Activated naive CD4-positive, alpha-beta T cell treated with anti-CD3 and anti-CD28 coated beads, Interleukin-2, amount 10 ng/mL, durations not matched to agents 7 days and 5 days (primary cell): Measurements from ENCODE around the gene CAPN14.
"Not testable (repeated sequence)": the region's sequence is repeated elsewhere in the genome, so short reads cannot be mapped to it uniquely, and the experiment has no call there.

Source experiments
- CTCF ChIA-PET: fragments of 350-600 bp; sonication (Branson Sonifier 250); formaldehyde crosslinking; loops from one replicate; lab custom pipeline; 2021; ENCODE audit warnings: antibody characterized with exemption; lab: Charles Lee
- DNase-seq: peaks from one replicate; pipeline ENCODE4 v3.0.0-alpha.2; 2020
- H3K27ac Mint-ChIP-seq: one replicate; pipeline ENCODE4 v1.8.0; 2021; ENCODE audit warnings: mild to moderate bottlenecking, moderate library complexity, mixed read lengths
- H3K27me3 Mint-ChIP-seq: one replicate; pipeline ENCODE4 v1.8.0; 2021; ENCODE audit warnings: mild to moderate bottlenecking, mixed read lengths
- H3K36me3 Mint-ChIP-seq: one replicate; pipeline ENCODE4 v1.8.0; 2021; ENCODE audit warnings: mixed read lengths
- H3K4me1 Mint-ChIP-seq: one replicate; pipeline ENCODE4 v1.8.0; 2021; ENCODE audit warnings: mixed read lengths
- H3K4me3 Mint-ChIP-seq: one replicate; pipeline ENCODE4 v1.8.0; 2021; ENCODE audit warnings: mild to moderate bottlenecking, moderate library complexity, mixed read lengths
- H3K9me3 Mint-ChIP-seq: one replicate; pipeline ENCODE4 v1.8.0; 2021; ENCODE audit warnings: mixed read lengths

The CAPN14 gene

DNA sequence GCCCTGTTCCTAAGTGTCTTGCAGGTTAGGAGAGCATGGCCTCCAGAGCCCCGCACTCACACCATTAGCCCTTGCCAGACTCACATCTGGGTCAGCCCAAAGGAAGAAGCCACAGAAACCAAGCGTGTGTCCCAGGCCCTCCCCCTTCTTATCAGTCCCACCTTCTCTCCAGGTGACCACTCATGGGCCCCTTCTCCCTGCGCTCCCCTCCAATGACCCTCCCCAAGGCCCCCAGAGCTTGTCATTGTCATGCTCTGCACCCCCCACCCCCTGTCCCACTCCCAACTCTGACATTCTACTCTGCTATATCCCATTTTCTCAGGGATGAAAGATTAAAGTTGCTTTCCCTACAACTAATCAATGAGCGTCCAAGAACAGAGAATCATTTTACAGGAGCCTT is 30.1 kb downstream of the CAPN14 start:
- Mint-ChIP-seq H3K27me3 (peaks cover 9% of the 10 kb centered on the region), H3K9me3 (no peaks in the 10 kb centered on the region), H3K4me3 (no peak overlapping the region), H3K27ac (no peak overlapping the region), H3K4me1 (no peaks in the 10 kb centered on the region), H3K36me3 (no peaks in the 10 kb centered on the region)
- CTCF ChIA-PET: no interaction called here
- no peak for DNase-seq

DNA sequence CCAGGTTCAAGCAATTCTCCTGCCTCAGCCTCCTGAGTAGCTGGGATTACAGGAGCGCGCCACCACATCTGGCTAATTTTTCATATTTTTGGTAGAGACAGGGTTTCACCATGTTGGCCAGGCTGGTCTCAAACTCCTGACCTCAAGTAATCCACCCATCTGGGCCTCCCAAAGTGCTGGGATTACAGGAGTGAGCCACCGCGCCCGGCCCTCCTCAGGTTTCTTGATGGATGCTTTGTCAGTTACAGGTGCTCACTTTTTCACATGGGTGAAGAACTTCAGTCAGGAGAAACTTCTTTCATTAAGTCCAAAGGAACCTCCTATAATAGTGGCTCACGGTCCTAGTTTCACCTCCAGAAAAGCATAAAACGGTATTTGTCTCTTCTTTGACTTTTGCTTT is 33.3 kb downstream of the CAPN14 start:
- H3K27ac Mint-ChIP-seq, H3K4me1 Mint-ChIP-seq, CTCF ChIA-PET, H3K27me3 Mint-ChIP-seq, H3K4me3 Mint-ChIP-seq, H3K9me3 Mint-ChIP-seq, H3K36me3 Mint-ChIP-seq, DNase-seq: not testable (repeated sequence)

DNA sequence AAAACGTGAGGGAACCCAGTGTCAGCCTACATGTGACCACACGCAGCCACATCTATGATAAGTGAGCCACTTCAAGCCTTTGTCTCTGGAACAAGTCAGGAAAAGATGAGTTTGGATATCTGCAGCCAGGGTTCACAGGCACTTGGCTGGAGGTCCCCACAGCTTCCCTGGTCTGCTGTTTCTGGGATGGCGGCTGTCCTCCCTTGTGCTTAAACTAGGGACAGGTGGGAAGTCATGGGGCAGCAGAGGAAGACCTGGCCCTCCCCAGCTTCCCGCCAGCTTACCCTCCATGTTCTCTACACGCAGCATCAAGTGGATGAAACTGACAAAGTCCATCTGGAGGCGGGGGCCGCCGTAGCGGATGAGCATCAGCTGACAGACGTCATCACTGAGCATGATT is 40.6 kb downstream of the CAPN14 start:
- Mint-ChIP-seq H3K27me3 (peaks cover 7% of the 10 kb centered on the region), H3K36me3 (no peaks in the 10 kb centered on the region)

DNA sequence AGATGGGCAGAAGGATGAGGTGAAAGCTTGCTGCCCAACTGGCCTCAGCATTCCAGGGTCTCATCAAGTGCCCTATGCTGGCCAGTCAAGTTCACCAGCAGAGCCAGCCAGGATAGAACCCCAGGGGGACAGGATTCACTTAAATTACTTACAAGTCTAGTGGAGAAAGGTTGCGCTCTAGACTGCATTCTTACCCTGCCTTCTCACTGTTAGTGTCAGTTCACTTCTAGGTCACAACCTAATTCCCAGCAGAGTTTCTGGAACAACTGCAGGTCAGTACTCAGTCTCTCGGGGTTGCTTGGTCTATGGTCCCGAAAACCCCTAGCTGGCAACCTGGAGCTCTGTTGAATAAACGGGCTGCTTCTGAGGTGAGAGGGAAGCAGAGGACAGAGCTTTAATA is 46.2 kb downstream of the CAPN14 start:
- Mint-ChIP-seq H3K4me1 (no peaks in the 10 kb centered on the region), H3K27ac (no peak overlapping the region), H3K36me3 (no peaks in the 10 kb centered on the region), H3K27me3 (peaks cover 14% of the 10 kb centered on the region), H3K9me3 (no peaks in the 10 kb centered on the region), H3K4me3 (no peak overlapping the region)
- CTCF ChIA-PET: interaction anchor here (0.6 to 7.8 kb wide), 10 partner anchors 20 to 457 kb away, joined by 3 to 103 read pairs (median 9); partner anchors contain the start of gene GALNT14
- DNase-seq: no peak

More for the DNA sequence above, 40.6 kb downstream of the CAPN14 start:
- H3K9me3 Mint-ChIP-seq: no peaks in the 10 kb centered on the region
- no peak for DNase-seq
- H3K27ac Mint-ChIP-seq: no peak overlapping the region
- no peak overlapping the region for H3K4me3 Mint-ChIP-seq
- H3K4me1 Mint-ChIP-seq: no peaks in the 10 kb centered on the region
- CTCF ChIA-PET: no interaction called here

DNA sequence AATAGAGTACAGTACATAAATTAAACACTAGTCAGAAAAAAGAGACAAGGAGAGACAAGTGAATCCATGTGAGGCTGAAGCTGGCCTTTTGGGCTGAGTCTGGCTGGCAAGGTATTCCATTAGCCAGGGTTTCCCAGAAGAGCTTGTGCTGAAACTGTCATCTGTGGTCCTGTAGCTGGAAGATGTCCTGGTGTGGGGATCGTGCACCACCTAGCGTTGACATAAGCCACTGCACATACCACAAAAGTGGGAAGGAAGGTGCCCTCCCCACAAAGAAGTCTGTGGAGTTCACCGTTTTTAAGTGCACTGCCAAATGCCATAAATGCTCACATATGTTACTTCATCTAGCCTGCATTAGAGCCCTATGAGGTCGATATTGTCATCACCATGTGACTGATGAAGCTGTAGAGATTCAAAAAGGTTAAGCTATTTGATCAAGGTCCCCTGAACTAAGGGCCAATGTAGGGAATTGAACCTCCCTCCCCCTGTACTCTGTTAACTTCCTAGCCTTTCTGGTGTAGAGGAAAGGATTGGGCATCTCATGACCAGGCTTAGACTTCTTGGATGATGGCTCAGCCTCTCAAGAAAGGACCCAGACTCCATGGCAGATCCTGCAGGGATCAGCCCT is 47.1 kb downstream of the CAPN14 start:
- Mint-ChIP-seq H3K27ac (no peak overlapping the region), H3K27me3 (peaks cover 14% of the 10 kb centered on the region), H3K4me1 (no peaks in the 10 kb centered on the region), H3K4me3 (no peak overlapping the region), H3K36me3 (no peaks in the 10 kb centered on the region), H3K9me3 (no peaks in the 10 kb centered on the region)
- CTCF ChIA-PET: interaction anchor here (0.7 to 7.8 kb wide), 22 partner anchors 17 to 456 kb away, joined by 3 to 103 read pairs (median 4); partner anchors contain the start of gene GALNT14
- DNase-seq: peak; percentile 63

DNA sequence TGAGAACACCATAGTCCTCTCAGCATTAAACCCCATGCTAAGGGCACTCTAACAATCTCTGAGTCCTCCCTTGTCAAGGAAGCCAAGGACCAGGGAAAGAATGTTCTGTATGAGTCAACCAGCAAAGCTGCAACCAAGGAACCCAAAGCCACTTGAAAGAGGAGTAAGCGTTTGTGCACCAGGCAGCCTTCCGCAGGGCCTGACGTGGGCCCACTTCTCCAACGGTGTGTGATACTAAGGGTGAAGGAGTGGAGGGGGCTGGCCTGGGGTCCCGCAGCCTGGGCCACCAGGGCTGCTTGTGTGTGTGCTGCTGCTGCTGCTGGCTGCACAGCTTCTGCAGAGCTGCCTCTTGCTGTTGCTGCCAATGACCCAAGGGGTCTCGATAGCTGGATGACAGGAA is 49.0 kb downstream of the CAPN14 start:
- Mint-ChIP-seq H3K4me3 (no peak overlapping the region), H3K36me3 (no peaks in the 10 kb centered on the region), H3K4me1 (no peaks in the 10 kb centered on the region), H3K27ac (no peak overlapping the region), H3K9me3 (no peaks in the 10 kb centered on the region), H3K27me3 (peaks cover 14% of the 10 kb centered on the region)
- DNase-seq: no peak
- CTCF ChIA-PET: interaction anchor here (0.8 to 7.8 kb wide), 6 partner anchors 17 to 1765 kb away, joined by 3 to 103 read pairs (median 3); no protein-coding TSS in a partner anchor

DNA sequence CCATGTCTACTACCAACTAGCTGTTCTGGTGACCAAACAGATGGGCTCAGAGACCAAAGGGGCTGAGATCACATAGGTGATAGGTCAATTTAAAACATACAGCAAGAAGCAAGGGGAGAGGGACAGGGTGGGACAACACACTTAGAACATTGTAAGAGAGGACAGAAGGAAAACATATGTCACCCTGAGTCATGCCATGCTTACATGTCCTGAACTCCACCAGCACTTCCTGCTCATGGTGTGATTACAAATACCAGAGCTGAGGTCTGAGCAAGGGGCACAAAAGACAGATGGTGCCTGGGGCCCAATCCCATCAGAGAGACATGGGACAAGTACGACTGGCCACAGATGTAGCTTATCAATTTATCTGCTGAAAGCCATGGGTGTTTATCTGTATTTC is 50.4 kb downstream of the CAPN14 start:
- Mint-ChIP-seq H3K36me3 (no peaks in the 10 kb centered on the region), H3K27me3 (peaks cover 13% of the 10 kb centered on the region), H3K9me3 (no peaks in the 10 kb centered on the region), H3K27ac (no peak overlapping the region), H3K4me3 (no peak overlapping the region), H3K4me1 (no peaks in the 10 kb centered on the region)
- no peak for DNase-seq
- CTCF ChIA-PET: interaction anchor here (0.7 to 7.8 kb wide), 4 partner anchors 8 to 453 kb away, joined by 3 to 103 read pairs (median 4); no protein-coding TSS in a partner anchor

DNA sequence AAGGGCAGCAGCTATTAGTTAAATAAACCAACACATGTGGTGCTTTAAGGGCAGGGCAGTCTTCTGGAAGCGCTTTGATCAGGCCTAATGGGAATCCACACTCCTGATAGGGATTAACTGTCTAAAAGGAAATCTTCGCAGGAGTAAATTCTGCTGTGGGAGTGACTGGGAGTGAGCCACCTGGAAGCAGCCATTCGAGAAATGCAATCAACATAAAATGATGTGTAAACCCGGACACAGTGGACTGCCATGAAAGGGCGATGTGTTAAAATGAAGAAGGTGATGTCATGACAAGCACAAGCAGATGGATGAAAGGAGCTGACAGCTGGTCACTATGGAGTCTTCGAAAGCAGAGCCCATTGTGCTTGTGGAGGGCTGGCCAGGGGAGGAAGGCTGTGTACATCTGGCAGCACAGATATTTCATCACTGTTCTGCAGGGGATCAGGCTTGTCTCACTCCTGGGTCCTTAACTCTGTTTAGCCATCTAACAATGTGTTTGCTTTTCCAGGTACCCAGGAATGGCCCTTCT is 54.2 kb downstream of the CAPN14 start:
- DNase-seq: no peak
- no peak overlapping the region for H3K4me3 Mint-ChIP-seq
- H3K9me3 Mint-ChIP-seq: no peaks in the 10 kb centered on the region
- H3K27ac Mint-ChIP-seq: no peak overlapping the region
- peaks cover 4% of the 10 kb centered on the region for H3K27me3 Mint-ChIP-seq
- H3K36me3 Mint-ChIP-seq: no peaks in the 10 kb centered on the region
- CTCF ChIA-PET: interaction anchor here (0.8 to 1.3 kb wide), 2 partner anchors 360 to 1073 kb away, joined by 3 to 4 read pairs; no protein-coding TSS in a partner anchor
- H3K4me1 Mint-ChIP-seq: no peaks in the 10 kb centered on the region

DNA sequence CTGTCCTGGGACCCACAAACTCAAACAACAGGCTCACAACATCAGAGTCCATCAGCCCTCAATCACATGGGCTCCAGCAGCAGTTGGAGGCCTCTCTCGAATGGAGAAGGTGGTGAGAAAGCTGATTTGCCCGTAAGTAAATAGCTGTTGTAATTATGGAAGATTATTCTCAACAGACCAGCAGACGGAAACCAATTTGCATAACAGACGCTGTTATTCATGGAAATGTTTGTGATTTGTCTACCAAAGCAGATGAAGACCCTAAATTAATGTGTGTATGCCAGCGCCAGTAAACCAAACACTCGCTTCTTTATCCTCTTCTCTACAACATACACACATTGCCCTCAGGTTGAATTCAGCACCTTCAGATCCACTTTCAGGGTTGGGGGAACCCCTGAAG is 55.7 kb downstream of the CAPN14 start:
- CTCF ChIA-PET: no interaction called here
- H3K27ac Mint-ChIP-seq: no peak overlapping the region
- peaks cover 4% of the 10 kb centered on the region for H3K27me3 Mint-ChIP-seq
- H3K9me3 Mint-ChIP-seq: no peaks in the 10 kb centered on the region
- no peaks in the 10 kb centered on the region for H3K4me1 Mint-ChIP-seq
- H3K4me3 Mint-ChIP-seq: no peak overlapping the region
- H3K36me3 Mint-ChIP-seq: no peaks in the 10 kb centered on the region
- no peak for DNase-seq

DNA sequence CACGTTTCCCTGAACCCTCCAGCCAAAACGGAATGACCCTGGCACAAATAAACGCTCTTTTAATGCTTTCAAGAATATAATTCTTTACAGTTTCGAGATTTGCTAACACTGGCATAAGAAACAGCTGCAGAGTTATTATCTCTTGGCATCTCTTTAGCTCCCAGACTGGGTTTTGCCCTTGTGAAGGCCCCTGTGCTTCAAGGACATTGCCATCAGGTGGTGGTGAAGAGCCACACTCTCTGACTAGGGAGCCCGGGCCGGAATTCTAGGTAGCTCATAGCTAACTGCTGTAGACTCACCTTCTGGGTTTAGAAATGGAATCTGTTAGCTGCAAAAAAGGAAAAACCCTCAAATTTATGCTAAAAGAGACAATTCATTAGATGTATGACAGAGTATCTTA is 65.8 kb downstream of the CAPN14 start:
- Mint-ChIP-seq H3K27me3 (peaks cover 9% of the 10 kb centered on the region), H3K9me3 (no peaks in the 10 kb centered on the region), H3K27ac (no peak overlapping the region), H3K36me3 (no peaks in the 10 kb centered on the region), H3K4me3 (no peak overlapping the region), H3K4me1 (no peaks in the 10 kb centered on the region)
- CTCF ChIA-PET: interaction anchor here (1.0 to 2.4 kb wide), 4 partner anchors 17 to 439 kb away, joined by 3 to 8 read pairs (median 6); no protein-coding TSS in a partner anchor
- no peak for DNase-seq

DNA sequence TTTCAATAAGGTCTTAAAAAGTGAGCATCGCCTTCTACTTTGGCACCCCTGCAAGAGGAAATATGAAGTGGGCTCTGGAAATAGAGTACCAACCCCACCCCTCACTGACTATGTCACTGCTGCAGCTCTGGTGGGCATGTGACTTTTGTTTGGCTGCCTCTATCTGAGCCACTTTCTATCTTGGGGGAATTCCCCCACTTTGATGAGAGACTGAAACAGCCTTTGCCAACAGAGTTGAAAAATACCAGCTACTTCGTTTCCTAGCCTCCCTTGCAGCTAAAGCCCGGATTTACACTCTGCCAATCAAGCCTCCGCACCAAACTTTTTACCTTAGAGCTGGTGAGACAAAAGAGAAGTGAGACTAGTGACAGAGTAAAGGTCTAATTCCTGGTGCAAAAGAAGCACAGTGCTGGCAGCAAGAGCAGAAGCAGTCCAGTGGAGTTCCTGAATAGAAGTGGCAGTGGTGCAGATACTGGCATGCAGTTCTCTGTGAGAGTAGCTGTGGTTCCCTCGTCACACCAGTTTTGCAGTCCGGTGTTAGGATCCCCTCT is 67.1 kb downstream of the CAPN14 start:
- no peak for DNase-seq
- Mint-ChIP-seq H3K4me3 (no peak overlapping the region), H3K9me3 (no peaks in the 10 kb centered on the region), H3K4me1 (no peaks in the 10 kb centered on the region), H3K27me3 (peaks cover 9% of the 10 kb centered on the region), H3K27ac (no peak overlapping the region), H3K36me3 (no peaks in the 10 kb centered on the region)
- CTCF ChIA-PET: interaction anchor here (1.9 to 2.4 kb wide), 3 partner anchors 20 to 438 kb away, joined by 5 to 8 read pairs (median 6); no protein-coding TSS in a partner anchor

DNA sequence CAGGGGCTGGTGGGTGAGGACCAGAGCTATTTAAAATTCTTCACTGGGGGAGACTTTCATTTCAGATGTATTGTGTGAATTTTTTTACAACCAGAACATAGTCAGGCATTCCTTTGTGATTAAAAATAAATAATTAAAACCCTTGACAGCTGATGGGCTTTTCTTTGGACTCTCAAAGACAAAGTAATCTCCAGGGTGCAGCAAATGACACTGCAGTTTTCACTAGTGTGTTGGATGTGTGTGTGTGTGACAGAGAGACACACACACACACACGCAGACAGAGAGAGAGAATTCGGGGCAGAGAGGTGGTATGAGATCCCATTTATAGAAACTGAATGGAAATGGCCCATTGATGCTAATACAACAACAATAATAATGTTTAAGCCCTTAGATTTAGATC is 68.8 kb downstream of the CAPN14 start:
- DNase-seq: no peak
- Mint-ChIP-seq H3K9me3 (no peaks in the 10 kb centered on the region), H3K36me3 (no peaks in the 10 kb centered on the region), H3K4me3 (no peak overlapping the region), H3K27me3 (peaks cover 20% of the 10 kb centered on the region), H3K4me1 (no peaks in the 10 kb centered on the region), H3K27ac (no peak overlapping the region)
- CTCF ChIA-PET: no interaction called here

DNA sequence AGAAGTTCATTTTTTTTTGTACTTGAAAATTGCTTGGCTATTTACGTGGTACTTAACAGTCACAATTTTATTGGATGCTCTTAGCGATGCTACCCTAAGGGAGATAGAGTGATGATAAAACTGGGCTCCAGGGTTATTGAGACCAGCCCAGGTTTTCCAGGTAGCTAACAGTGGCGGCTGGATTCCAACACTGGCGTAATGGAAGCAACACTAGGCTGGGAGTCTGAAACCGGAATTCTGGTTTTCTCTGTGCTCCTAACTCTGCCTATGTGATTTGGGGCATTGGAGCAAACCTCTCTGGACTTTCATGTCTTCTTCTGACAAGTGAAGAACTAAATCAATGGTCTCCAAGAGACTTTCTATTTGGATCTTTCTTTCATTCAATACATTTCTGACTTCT is 69.7 kb downstream of the CAPN14 start:
- Mint-ChIP-seq H3K36me3 (no peaks in the 10 kb centered on the region), H3K27ac (no peak overlapping the region)
- no peak for DNase-seq

DNA sequence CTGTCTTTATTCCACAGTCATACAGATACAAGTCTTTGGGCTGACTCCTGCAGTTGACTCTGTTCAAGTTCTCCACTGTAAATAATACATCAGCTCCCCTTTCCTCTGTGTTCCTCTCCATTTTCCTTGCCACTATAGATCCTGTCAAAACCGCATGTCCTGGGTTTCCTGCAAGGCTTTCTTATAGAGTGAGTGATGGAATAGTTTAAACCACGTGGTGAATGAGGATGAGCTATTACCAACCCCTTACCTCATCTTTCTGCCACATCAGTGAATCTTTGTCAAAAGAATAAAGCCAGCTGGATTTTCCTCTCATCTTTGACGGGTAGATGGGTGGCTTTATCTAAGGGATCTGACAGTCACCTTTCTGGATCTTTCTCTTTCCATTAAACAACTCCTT is 75.2 kb downstream of the CAPN14 start:
- Mint-ChIP-seq H3K4me1 (peaks cover 4% of the 10 kb centered on the region), H3K27me3 (peaks cover 61% of the 10 kb centered on the region), H3K4me3 (no peak overlapping the region), H3K36me3 (no peaks in the 10 kb centered on the region), H3K9me3 (no peaks in the 10 kb centered on the region), H3K27ac (no peak overlapping the region)
- CTCF ChIA-PET: interaction anchor here (1.0 to 1.4 kb wide), 2 partner anchors 28 to 977 kb away, joined by 3 read pairs; no protein-coding TSS in a partner anchor
- no peak for DNase-seq

More for the DNA sequence above, 69.7 kb downstream of the CAPN14 start:
- H3K9me3 Mint-ChIP-seq: no peaks in the 10 kb centered on the region
- peaks cover 25% of the 10 kb centered on the region for H3K27me3 Mint-ChIP-seq
- no peak overlapping the region for H3K4me3 Mint-ChIP-seq
- no peaks in the 10 kb centered on the region for H3K4me1 Mint-ChIP-seq
- CTCF ChIA-PET: interaction anchor here (1.8 kb wide), 1 partner anchor 22 kb away, joined by 4 read pairs; no protein-coding TSS in a partner anchor
